Activated gamma-delta T cell treated with anti-CD3 and anti-CD28 coated beads, Interleukin-2, amount 50 U/mL, for 16 hours (primary cell): Measurements from ENCODE around the gene LRIG2.
"Not testable (repeated sequence)": the region's sequence is repeated elsewhere in the genome, so short reads cannot be mapped to it uniquely, and the experiment has no call there.

Source experiments
- DNase-seq: peaks from one replicate; pipeline ENCODE4 v3.0.0-alpha.2; 2020; ENCODE audit warnings: low read depth

Gene LRIG2

GRCh38 chr1:113072757-113073478 lies at the start of gene LRIG2:
Gene LRIG2, plus strand, starts transcription at chr1:113073198. Its CDS starts 209 bp downstream, at chr1:113073407.
- DNase-seq: peak; percentile 96

- not testable (repeated sequence) for DNase-seq
Observed at GRCh38 chr1:113023316-113023715, 49.7 kb upstream of the LRIG2 start.

GRCh38 chr1:113027007-113027406 lies 46.0 kb upstream of the LRIG2 start:
- DNase-seq: no peak

- no peak for DNase-seq
Observed at GRCh38 chr1:113027449-113027848, 45.5 kb upstream of the LRIG2 start.

GRCh38 chr1:113029822-113030221 lies 43.2 kb upstream of the LRIG2 start:
- DNase-seq: no peak

- DNase-seq: no peak
Observed at GRCh38 chr1:113031171-113031933, 41.6 kb upstream of the LRIG2 start.

- no peak for DNase-seq
Observed at GRCh38 chr1:113035086-113035485, 37.9 kb upstream of the LRIG2 start.

GRCh38 chr1:113036639-113037321 lies 36.2 kb upstream of the LRIG2 start:
- no peak for DNase-seq

GRCh38 chr1:113040041-113040440 lies 33.0 kb upstream of the LRIG2 start:
- no peak for DNase-seq

- DNase-seq: no peak
Observed at GRCh38 chr1:113040718-113041412, 32.1 kb upstream of the LRIG2 start.

GRCh38 chr1:113041569-113042284 lies 31.3 kb upstream of the LRIG2 start:
- DNase-seq: no peak

GRCh38 chr1:113042285-113043143 lies 30.5 kb upstream of the LRIG2 start:
- no peak for DNase-seq

GRCh38 chr1:113043144-113043488 lies 29.9 kb upstream of the LRIG2 start:
- DNase-seq: not testable (repeated sequence)

- DNase-seq: no peak
Observed at GRCh38 chr1:113046569-113046968, 26.4 kb upstream of the LRIG2 start.

- DNase-seq: no peak
Observed at GRCh38 chr1:113048064-113048463, 24.9 kb upstream of the LRIG2 start.

- no peak for DNase-seq
Observed at GRCh38 chr1:113053344-113054126, 19.5 kb upstream of the LRIG2 start.

- DNase-seq: no peak
Observed at GRCh38 chr1:113055570-113055969, 17.4 kb upstream of the LRIG2 start.

GRCh38 chr1:113057006-113057405 lies 16.0 kb upstream of the LRIG2 start:
- no peak for DNase-seq

- no peak for DNase-seq
Observed at GRCh38 chr1:113058941-113059706, 13.9 kb upstream of the LRIG2 start.
